Measurements from ENCODE around the gene ZNRD2. TPM values are rescaled to one million over a fixed set of nuclear protein-coding genes. Genes with fewer than 3 reads are reported as not detected.

Gene ZNRD2
- total RNA-seq, 1 experiment from 2014 or later = 45.8 TPM

GRCh38 chr11:65554057-65554818 lies 16.0 kb upstream of the ZNRD2 start:
- Mint-ChIP-seq H3K36me3 (ENCODE audit: insufficient read depth in 1 of 3, low read depth in 3 of 3) (no peaks in the 10 kb centered on the region), H3K27ac (no peak overlapping the region), H3K27me3 (ENCODE audit: low read depth) (peaks cover 62% of the 10 kb centered on the region), H3K4me3 (peak overlapping the region; percentile 34 to 62; a peak in 4 of 5 replicates), H3K9me3 (no peaks in the 10 kb centered on the region; a peak in 1 of 5 replicates), H3K4me1 (peaks cover 45 to 63% of the 10 kb centered on the region in 2 experiments)
- H4K91ac ChIP-seq (ENCODE audit: insufficient read length, low read depth, low read length) = no peak overlapping the region
- no peak overlapping the region for H4K8ac ChIP-seq (replicated peaks; ENCODE audit: insufficient read length, low read depth, low read length)
- no peak overlapping the region for H2BK20ac ChIP-seq (ENCODE audit: low read depth, low read length, poor library complexity, severe bottlenecking)
- no peak overlapping the region for H2BK5ac ChIP-seq (ENCODE audit: insufficient read length, low read length)
- no peak overlapping the region for H3K14ac ChIP-seq (ENCODE audit: insufficient read depth, low read length)
- H3K18ac ChIP-seq (ENCODE audit: insufficient read length, low read depth, low read length) = no peak overlapping the region
- no peak overlapping the region for H2AFZ ChIP-seq (ENCODE audit: low read length)
- no peak overlapping the region for H3K56ac ChIP-seq (ENCODE audit: insufficient read length, low read depth, low read length)
- H3K23me2 ChIP-seq (ENCODE audit: insufficient read length, low read depth, low read length, poor library complexity, severe bottlenecking) = no peaks in the 10 kb centered on the region
- no peaks in the 10 kb centered on the region for H3K79me1 ChIP-seq (ENCODE audit: insufficient read depth, low read depth, low read length, poor library complexity, severe bottlenecking)
- no peak overlapping the region for H3K27ac ChIP-seq (ENCODE audit: insufficient read length, low read depth, low read length)
- no peaks in the 10 kb centered on the region for H3K79me2 ChIP-seq (ENCODE audit: insufficient read depth, low read length)
- DNase-seq = no peak
- H2BK120ac ChIP-seq (ENCODE audit: low read depth, low read length, poor library complexity, severe bottlenecking) = no peak overlapping the region
- H3K4ac ChIP-seq (ENCODE audit: low read depth, low read length) = no peak overlapping the region
- peak overlapping the region; percentile 49 for H3K4me2 ChIP-seq (ENCODE audit: insufficient read depth, insufficient read length, low read length)
- H3K27me3 ChIP-seq (ENCODE audit: insufficient read depth, low read length) = no peaks in the 10 kb centered on the region; the same call in 1 of the 2 replicates
- no peak overlapping the region for H3K23ac ChIP-seq (ENCODE audit: insufficient read length, low read depth, low read length)
- H3K9ac ChIP-seq (ENCODE audit: extremely low read depth, insufficient read length, low read length) = no peak overlapping the region
- H2AK5ac ChIP-seq (ENCODE audit: insufficient read length, low read length) = no peak overlapping the region
- no peaks in the 10 kb centered on the region for H3K9me3 ChIP-seq (ENCODE audit: control insufficient read depth, low read depth, low read length)
- peaks cover 8% of the 10 kb centered on the region; the same call in 1 of the 2 replicates for H3K4me1 ChIP-seq (ENCODE audit: insufficient read depth, low read length)
- no peak overlapping the region for H4K5ac ChIP-seq (ENCODE audit: insufficient read length, low read depth, low read length)
- no peaks in the 10 kb centered on the region for H4K20me1 ChIP-seq (ENCODE audit: control insufficient read depth, insufficient read depth, insufficient read length)
- H2BK15ac ChIP-seq (ENCODE audit: low read depth, low read length) = no peak overlapping the region
- no peak overlapping the region for H3T11ph ChIP-seq (ENCODE audit: low read length)
- no peak for TF ChIP-seq CTCF (conservative IDR thresholded peaks at IDR 0.05)
- WGBS (ENCODE audit: extremely low coverage, insufficient read length, low lambda C conversion rate) = no CpG with 5 or more reads among the region's 27 CpGs
- H2BK12ac ChIP-seq (ENCODE audit: insufficient read length, low read depth, low read length) = no peak overlapping the region

Data from H9 (cell line).